DMS79 (cell line): ENCODE results near the gene NR1I3.
"Not testable (repeated sequence)": the region's sequence is repeated elsewhere in the genome, so short reads cannot be mapped to it uniquely, and the experiment has no call there.

Experiments used
- DNase-seq: peaks from one replicate; lab custom pipeline; 2025; lab: John Stamatoyannopoulos, UW

The NR1I3 gene

GRCh38 chr1:161238039-161238473 is at the start of gene NR1I3:
Gene NR1I3, minus strand, starts transcription at chr1:161238203. Its CDS starts 1,638 bp downstream, at chr1:161236565.
- no peak for DNase-seq

DNA sequence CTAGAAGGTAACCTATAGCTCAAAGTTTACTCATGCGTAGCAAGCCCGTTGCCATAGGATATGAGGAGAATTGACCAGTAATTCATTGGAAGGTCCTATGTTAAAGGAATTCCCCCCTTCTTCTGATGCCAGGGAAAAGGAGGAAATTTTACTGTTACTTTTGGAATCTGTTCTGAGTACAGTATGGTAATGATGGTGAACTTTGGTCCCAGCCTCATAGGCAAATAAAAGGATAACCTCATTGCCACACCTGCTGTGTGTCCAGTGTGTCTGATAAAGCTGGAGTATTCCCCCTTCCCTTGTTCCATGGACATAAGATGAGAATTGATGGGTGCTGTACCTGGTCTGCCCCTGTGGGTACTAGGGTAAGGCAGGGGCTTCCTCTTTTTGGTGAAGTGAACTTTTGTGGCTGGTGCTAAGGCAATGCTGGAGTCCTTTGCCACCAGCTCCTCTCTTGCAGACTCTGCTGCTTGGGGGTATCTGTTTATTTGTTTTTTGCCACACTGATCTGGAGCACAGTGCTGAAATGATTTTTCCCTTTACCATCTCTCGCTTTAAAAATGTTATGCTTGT is 49.6 kb upstream of the NR1I3 start:
- DNase-seq = no peak

- no peak for DNase-seq
Observed at GRCh38 chr1:161285521-161285920, 47.5 kb upstream of the NR1I3 start.

GRCh38 chr1:161285113-161285512 is 47.1 kb upstream of the NR1I3 start:
- no peak for DNase-seq

DNA sequence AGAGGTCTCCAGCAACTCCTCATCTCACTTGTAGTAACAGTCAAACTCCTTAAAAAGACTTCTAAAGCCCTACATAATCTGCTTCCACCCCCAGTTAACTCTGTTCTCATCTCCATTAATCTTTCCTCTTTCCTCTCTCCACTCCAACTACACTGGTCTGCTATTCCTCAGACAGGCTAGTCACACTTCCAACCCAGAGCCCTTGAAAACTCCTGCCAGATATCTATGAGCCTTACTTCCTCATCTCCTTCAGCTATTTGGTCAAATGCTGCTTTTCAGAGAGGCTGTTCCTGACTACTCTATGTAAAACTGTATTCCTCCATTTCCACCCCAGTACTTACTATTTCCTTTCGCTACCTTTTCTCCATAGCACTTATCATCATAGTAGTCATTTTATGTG is 45.0 kb upstream of the NR1I3 start:
- no peak for DNase-seq

- no peak for DNase-seq
Observed at GRCh38 chr1:161274874-161275273, 36.9 kb upstream of the NR1I3 start.

GRCh38 chr1:161273402-161273801 is 35.4 kb upstream of the NR1I3 start:
- DNase-seq = no peak

GRCh38 chr1:161267321-161267720 is 29.3 kb upstream of the NR1I3 start:
- DNase-seq = no peak

- DNase-seq = no peak
Observed at GRCh38 chr1:161266836-161267235, 28.8 kb upstream of the NR1I3 start.

DNA sequence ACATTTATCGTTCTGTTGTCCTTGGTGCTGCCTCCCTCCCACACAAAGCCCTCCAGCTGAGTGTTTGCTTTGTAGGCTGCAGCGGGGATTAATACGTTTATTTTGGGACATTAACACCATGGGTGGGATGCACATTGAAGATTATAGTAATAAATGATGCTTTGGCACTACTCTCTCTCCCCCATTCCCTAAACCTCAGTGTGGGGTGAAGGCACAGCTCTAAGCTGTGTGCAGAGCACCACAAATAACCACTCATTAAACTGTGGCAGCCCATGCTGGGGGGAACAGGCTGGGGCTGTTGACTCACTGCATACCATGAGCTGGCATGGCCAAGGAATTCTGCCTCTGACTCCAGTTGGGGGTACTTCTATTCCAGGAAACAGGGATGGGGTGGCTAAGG is 28.2 kb upstream of the NR1I3 start:
- DNase-seq = no peak

DNA sequence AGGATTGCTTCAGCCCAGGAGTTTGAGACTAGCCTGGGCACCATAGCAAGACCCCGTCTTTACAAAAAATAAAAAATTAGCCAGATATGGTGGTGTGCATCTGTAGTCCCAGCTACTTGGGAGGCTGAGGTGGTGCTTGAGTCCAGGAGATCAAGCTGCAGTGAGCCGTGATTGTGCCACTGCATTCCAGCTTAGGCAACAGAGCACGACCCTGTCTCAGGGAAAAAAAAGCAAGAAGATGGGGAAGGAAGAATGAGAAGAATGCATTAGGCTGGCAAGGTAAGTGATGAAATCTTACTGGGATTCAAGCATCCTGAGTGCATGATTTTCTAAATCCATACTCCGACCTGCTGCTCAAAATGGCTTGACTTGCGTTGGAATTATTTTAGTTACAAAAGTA is 27.3 kb upstream of the NR1I3 start:
- no peak for DNase-seq

DNA sequence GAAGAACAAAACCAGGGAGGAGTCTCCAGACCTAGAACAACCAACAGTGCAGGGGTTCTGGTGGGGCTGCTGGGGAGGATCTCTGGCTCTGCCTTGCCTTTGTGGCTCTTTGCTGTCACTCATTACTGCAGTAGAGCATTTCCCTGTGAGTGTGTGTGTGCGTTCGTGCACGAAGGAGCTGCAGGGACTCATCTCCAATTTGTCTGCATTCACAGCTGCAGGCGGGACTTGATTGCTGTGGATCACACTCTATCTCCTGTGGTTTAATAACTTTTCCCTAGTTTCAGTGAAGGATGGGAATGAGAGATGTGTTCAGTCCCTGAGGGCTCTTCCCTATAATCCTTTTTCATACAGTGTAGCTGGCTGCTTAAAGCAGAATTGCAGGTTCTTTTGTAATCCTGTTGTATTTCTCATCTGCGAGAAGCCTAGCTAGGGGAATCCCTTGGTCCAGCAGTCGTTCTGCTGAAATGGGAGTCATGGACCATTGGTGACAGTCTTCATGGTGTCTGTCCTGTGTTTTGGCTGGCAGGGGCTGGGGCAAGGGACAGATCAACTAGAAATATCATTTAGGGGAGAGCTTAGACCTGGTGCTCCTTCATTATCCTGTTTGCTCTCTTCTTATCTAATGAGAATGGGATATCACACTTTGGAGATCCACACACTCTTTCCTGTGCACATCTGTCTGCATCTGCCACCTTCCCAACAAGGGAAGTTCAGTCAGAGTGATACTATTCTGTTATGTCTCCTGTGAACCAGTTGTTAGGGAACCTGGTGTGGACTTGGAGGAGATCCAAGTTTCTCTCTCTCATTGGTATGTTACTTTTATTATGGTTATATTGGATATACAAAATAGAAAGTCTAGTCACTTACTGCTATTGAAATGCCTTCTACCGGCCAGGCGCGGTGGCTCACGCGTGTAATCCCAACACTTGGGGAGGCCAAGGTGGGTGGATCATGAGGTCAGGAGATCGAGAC is 23.5 kb upstream of the NR1I3 start:
- DNase-seq = no peak

DNA sequence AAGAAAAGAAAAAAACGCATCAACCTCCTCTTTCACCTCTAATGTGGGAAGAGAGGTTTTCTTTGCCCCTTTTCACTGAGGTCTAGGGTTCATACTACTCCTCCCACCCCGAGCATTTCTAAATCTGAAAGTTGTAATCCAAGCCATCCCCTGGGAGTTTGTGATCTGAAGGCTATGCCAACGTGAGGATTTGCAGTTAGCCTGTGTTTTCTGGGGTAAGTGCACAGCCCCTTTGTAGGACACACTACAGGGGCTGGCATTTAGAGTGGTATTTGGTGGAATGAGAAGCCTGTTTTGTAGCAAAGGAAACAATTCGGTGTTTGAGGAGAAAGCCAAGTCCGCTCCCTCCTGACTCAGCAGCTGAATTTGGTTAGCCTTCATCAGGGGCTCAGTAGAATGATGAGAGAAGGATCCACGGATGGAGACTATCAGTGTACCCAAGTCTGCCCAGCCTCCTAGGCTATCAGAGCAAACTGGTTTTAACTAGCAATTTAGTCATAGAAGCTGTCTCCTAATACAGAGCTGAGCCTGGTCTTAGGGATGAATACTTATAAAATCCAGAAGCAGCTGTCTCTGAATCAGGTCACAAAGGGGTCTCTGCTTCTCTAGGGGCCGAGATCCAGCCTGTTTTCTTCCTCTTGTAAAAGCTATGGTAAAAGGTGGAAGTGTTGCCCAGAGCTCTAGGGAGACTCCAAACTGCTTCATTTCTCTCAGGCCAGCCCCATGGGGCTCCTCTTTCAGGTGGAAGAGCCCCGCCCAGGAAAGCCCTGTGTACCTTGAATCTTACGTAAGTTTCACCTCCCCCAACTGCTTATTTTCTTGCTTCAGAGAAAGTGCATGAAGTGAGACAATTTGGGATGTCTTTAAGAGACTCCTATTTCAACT is 22.6 kb upstream of the NR1I3 start:
- no peak for DNase-seq

GRCh38 chr1:161259765-161260164 is 21.8 kb upstream of the NR1I3 start:
- DNase-seq = no peak

DNA sequence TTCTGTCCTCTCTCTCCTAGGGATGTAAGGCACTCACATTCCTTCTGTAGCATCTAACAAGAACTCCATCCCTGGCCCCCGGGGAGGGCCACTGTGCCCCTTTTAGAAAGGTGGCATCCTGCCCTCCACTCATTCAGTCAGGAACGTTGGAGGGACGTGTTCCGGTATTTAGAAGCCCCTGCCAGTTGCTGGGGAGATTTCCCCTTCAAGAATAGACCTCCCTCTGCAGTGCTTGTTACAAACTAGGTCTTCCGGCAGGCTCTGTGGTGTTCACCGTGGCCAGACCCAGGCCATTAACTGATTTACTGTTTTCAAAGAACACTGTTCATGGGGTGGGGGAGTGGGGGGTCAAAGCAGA is 21.3 kb upstream of the NR1I3 start:
- no peak for DNase-seq

- peak; percentile 25 for DNase-seq
Observed at GRCh38 chr1:161258439-161259344, 20.7 kb upstream of the NR1I3 start, which contains the start of gene PCP4L1. Gene PCP4L1, plus strand, starts transcription at chr1:161258745. Its CDS starts 230 bp downstream, at chr1:161258975.

- not testable (repeated sequence) for DNase-seq
Observed at GRCh38 chr1:161257109-161257508, 19.1 kb upstream of the NR1I3 start.

GRCh38 chr1:161255955-161256520 is 18.0 kb upstream of the NR1I3 start:
- DNase-seq = not testable (repeated sequence)

GRCh38 chr1:161255302-161255701 is 17.3 kb upstream of the NR1I3 start:
- DNase-seq = not testable (repeated sequence)

DNA sequence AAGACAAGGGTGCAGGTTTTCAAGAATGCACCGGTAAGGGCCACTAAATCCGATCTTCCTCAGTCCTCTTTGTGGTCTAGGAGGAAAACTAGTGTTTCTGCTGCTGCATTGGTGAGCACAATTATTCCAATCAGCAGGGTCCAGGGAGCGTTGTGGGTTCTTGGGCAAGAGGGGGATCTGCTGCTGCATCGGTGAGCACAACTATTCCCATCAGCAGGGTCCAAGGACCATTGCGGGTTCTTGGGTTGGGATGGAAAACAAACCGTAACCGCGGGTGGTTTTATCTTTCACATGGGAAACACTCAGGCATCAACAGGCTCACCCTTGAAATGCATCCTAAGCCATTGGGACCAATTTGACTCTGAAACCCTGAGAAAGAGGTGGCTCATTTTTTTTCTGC is 13.6 kb upstream of the NR1I3 start:
- DNase-seq = no peak

DNA sequence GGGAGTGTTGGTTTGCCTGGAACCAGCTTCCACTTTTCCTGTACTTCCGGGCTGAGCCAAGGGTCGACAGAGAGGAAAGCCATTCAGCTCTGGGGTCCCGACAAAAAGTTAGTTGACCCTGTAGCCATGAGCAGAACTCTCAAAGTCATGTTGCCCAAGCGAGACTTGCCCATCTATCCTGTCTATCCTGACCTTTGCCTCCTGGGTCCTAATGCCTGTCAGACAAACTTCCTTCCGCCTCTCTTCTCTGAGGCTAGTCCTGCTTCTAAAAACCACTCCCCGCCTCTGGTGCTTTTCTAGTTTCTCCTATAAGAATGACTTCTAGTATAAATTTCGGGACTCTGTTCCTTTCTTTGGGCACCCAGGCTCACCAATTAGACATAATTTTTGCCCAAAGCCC is 12.8 kb upstream of the NR1I3 start:
- no peak for DNase-seq
